Fibroblast of skin of right biceps (primary cell): Measurements from ENCODE around the gene RNPC3.
"Not testable (repeated sequence)": the region's sequence is repeated elsewhere in the genome, so short reads cannot be mapped to it uniquely, and the experiment has no call there.

ENCODE experiments used
- DNase-seq: peaks from one replicate; pipeline ENCODE4 v3.0.0-alpha.2; 2013

The RNPC3 gene

DNA sequence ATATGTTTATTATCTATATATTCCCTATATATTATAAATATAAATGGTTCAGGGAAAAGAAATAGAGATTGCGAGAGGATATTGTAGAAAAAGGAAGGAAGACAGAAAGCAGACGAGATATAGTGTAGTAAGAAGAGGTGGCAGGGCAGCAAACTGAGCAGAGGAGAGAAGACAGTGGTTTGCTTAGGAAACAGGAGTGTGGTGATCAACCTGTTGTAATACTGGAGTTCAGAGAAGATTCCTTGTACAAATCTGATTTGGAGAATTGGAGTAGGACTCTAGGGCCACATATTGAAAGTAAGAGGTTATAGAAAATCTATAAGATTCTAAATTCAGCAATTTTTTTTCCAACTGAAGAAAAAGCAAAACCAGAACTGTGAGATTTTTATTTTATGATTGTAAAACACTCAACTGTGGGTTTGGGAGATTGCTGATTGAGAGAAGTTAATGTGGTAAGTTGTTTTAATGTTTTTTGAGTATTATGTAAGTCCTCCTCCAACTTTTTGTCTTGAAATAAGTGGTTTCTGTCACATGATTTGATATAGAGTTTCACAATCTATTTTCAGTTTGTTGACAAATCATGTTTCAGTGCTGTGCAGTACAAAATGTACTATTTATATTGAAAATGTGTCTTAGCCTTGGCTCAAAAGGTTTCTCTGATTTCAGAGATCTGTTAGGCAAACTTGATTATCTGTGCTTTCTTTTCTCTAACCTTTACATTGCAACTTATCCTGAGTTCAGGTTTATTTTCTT is 36.3 kb downstream of the RNPC3 start:
- no peak for DNase-seq

DNA sequence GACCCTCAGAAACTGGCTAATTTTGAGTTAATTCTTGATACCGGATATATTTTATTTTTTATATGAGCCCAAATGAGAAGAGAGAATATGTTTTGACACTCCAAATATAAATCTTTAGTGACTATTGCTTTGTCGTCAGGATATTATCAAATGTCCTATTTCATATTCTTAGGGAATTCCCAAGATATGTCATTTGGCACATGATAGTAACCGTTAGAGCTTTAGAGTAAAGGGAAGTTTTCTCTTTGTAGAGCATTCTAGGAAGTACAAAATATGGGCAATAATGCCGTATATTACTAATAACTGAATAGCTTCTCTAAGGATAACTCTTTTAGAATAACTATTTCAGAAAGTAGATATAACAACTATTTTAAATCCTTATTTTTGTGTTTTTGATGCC is 37.6 kb downstream of the RNPC3 start:
- DNase-seq, result no peak

DNA sequence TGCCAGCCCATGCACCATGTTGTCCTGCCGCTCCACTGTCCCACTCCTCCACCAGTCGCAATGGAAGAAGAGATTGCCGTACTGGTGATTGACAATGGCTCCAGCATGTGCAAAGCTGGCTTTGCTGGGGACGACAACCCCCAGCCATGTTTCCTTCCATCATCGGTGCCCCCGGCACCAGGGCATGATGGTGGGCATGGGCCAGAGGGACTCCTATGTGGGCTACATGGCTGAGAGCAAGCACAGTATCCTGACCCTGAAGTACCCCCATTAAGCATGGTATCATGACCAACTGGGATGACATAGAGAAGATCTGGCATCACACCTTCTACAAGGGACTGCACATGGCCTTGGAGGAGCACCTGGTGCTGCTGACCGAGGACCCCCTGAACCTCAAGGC is 44.0 kb downstream of the RNPC3 start:
- DNase-seq, result no peak

DNA sequence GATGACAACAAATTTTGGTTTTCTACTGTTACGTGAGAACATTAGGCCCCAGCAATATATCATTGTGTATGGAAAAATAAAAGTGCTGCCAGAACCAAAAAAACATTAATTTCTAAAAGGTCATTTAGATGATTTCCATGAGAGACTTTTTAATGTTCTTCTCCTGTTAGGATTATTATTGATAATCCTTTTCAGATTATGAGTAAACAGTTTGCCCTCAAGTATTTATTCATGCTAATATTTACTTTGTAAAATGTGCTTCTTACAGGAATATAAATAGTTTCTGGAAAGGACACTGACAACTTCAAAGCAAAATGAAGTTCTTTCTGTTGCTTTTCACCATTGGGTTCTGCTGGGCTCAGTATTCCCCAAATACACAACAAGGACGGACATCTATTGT is 45.8 kb downstream of the RNPC3 start, which contains the start of gene AMY2B:
Gene AMY2B (plus strand): TSS at position 301 of the 400 bp plus-strand sequence. CDS start 14 bp downstream, at position 315.
- DNase-seq, result not testable (repeated sequence)

DNA sequence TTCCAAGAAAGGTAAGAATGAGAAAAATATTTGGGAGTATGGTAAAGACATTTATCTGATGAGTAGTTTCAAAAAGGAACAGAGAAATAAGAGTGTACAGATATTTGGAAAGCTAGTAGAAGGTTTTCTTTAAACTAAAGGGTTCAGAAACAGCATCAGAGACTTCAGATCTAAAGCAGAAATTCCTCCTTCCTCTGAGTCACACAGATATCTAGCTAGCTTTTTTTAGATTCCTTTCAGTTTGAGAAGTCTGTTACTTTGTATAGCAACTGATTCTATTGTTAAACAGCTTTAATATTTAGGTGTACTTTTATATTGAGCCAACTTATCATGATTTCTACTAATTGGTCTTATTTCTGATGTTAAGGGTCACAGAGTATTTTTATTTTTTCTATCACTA is 50.6 kb downstream of the RNPC3 start:
- no peak for DNase-seq

DNA sequence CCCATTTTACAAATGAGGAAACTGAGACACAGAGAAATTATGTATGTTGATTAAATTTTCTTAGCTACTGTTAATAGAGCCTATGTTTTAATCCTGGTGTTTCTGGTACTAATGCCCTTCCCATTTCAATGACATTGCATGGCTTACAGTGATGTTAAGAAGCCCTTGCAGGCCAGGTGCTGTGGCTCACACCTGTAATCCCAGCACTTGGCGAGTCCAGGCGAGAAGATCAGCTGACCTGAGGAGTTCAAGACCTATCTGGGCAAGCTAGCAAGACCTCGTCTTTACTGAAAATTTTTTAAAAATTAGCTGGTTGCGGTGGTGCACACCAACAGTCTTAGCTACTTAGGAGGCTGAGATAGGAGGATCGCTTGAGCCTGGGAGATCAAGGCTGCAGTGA is 51.3 kb downstream of the RNPC3 start:
- not testable (repeated sequence) for DNase-seq

DNA sequence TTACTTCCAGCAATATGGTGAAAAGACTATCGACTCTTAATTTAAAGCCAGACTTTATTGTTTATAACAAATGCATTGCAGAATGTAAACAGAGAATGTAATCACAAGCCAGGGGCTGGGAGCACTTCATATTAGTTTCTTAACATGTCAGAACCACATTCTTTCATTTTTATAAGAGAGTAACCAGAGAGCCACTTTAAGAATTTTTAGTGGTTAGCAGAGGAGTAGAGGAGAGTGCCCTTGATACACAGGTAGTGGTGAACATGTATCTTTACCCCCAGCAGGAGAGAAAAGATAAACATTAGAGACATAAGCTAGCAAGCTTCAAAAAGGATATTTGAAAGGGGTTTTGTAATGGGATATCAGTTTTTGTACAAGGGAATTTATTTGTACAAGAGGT is 57.0 kb downstream of the RNPC3 start:
- no peak for DNase-seq

DNA sequence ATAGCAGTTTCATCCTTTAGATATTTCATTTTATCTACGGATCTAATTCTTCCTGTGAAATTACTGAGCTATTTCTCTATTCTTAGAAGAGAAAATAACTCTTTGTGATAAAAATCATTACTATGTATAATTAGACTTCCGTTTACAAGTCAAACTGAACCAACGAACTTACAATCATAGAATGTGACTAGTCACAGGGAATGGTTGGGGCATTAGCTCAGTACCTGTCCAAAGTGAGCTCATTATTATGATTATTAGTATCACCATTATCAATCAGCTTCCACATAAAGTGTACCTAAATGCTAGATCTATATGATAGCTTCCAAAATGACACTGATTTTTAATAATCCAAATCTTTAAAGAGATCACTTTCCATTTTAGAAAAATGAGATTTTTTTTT is 58.4 kb downstream of the RNPC3 start:
- no peak for DNase-seq

DNA sequence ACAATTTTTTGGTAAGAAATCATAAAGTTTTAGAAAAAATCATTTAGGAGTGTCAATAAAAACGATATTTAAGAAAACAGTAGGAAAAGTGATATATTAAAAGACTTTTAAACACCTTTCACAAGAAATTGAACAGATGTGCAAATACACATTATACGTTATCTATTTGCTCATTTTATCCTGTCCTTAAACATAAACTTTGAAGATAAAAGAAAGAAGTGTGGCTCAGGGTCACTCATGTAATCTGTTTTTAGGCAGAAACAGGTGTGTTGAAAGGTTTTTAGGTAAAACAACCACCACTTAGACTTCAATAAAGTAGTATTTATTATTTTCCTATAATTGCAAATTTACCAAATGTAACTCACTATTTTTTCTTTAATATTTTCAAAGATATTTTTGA is 59.0 kb downstream of the RNPC3 start:
- DNase-seq, result no peak

DNA sequence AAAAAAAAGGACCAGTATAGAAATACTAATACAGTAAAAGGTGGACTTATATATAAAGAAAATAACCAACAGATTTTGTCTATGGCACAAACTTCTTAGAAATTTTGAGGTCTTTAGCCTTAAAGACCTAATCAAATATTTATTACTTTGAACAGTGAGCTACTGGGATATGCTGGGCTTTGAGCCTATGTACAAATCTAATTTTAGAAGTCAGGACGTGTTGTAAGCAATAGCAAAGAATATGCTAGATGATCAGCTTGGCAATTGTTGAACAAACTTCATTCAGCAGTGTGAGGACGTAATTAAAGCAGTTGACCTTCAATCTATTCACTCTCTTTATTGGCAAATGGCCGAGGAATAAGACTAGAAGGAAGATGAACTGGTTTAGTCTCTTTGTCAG is 77.2 kb downstream of the RNPC3 start:
- not testable (repeated sequence) for DNase-seq
